ENCODE measurements around the gene P2RX7. TPM values are rescaled to one million over a fixed set of nuclear protein-coding genes. Genes with fewer than 3 reads are reported as not detected.
"Not testable (repeated sequence)": the region's sequence is repeated elsewhere in the genome, so short reads cannot be mapped to it uniquely, and the experiment has no call there.

The P2RX7 gene
- total RNA-seq, 1 donor from 2014 or later: 0.47 TPM

DNA sequence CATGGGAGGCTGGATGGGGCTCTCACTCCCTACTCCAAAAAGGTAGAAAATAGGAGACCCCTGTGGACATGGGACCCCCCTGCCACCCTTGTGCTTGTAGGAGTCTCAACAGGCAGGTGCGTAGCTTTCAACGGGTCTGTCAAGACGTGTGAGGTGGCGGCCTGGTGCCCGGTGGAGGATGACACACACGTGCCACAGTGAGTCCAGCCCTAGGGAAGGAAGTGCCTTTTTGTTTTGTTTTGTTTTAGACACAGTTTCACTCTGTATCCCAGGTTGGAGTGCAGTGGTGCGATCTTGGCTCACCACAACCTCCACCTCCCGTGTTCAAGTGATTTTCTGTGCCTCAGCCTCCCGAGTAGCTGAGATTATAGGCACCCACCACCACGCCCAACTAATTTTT lies 90.2 kb downstream of the P2RX7 start:
- TF ChIP-seq, protein P1, sequence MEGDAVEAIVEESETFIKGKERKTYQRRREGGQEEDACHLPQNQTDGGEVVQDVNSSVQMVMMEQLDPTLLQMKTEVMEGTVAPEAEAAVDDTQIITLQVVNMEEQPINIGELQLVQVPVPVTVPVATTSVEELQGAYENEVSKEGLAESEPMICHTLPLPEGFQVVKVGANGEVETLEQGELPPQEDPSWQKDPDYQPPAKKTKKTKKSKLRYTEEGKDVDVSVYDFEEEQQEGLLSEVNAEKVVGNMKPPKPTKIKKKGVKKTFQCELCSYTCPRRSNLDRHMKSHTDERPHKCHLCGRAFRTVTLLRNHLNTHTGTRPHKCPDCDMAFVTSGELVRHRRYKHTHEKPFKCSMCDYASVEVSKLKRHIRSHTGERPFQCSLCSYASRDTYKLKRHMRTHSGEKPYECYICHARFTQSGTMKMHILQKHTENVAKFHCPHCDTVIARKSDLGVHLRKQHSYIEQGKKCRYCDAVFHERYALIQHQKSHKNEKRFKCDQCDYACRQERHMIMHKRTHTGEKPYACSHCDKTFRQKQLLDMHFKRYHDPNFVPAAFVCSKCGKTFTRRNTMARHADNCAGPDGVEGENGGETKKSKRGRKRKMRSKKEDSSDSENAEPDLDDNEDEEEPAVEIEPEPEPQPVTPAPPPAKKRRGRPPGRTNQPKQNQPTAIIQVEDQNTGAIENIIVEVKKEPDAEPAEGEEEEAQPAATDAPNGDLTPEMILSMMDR (IDR thresholded peaks at IDR 0.05): no peak
- no peak for DNase-seq (ENCODE audit: low spot score)
- Mint-ChIP-seq H3K9me3 (ENCODE audit: low read depth) (no peaks in the 10 kb centered on the region), H3K4me1 (ENCODE audit: low read depth) (no peaks in the 10 kb centered on the region), H3K27me3 (ENCODE audit: low read depth) (no peaks in the 10 kb centered on the region), H3K36me3 (ENCODE audit: low read depth) (peaks cover 4% of the 10 kb centered on the region), H3K4me3 (ENCODE audit: unreplicated experiment) (no peak overlapping the region), H3K27ac (ENCODE audit: unreplicated experiment) (no peak overlapping the region)

- H3K36me3 Mint-ChIP-seq (ENCODE audit: low read depth): peaks cover 4% of the 10 kb centered on the region
- TF ChIP-seq, protein P1 (IDR thresholded peaks at IDR 0.05): peak; percentile 43
- no peak overlapping the region for H3K4me3 Mint-ChIP-seq (ENCODE audit: unreplicated experiment)
- H3K27me3 Mint-ChIP-seq (ENCODE audit: low read depth): no peaks in the 10 kb centered on the region
- H3K27ac Mint-ChIP-seq (ENCODE audit: unreplicated experiment): no peak overlapping the region
- H3K4me1 Mint-ChIP-seq (ENCODE audit: low read depth): no peaks in the 10 kb centered on the region
- DNase-seq (ENCODE audit: low spot score): no peak
- H3K9me3 Mint-ChIP-seq (ENCODE audit: low read depth): no peaks in the 10 kb centered on the region
These were observed 90.9 kb downstream of the P2RX7 start for GRCh38 chr12:121223292-121224285.

DNA sequence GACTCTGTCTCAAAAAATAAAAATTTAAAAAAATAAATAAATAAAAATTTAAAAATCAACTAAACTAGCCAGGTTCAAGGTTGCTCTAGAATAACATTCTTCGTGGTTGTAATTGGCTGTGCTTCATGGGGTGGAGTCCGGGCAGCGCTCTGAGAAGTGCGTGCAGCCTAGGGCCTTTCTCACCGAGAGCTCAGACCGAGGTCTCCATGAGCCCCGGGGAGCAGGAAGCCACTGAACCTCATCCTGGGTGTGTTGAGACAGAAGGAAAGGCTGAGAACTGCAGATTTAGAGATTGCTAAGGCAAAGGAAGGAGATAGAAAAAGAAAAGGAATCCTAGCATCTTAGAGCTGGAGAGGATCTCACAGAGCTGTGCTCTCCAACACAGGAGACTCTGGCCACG lies 91.9 kb downstream of the P2RX7 start:
- Mint-ChIP-seq H3K36me3 (ENCODE audit: low read depth) (peaks cover 2% of the 10 kb centered on the region), H3K27me3 (ENCODE audit: low read depth) (no peaks in the 10 kb centered on the region), H3K4me3 (ENCODE audit: unreplicated experiment) (no peak overlapping the region), H3K27ac (ENCODE audit: unreplicated experiment) (peak overlapping the region; percentile 29), H3K9me3 (ENCODE audit: low read depth) (no peaks in the 10 kb centered on the region), H3K4me1 (ENCODE audit: low read depth) (no peaks in the 10 kb centered on the region)
- TF ChIP-seq, protein P1 (IDR thresholded peaks at IDR 0.05): no peak
- no peak for DNase-seq (ENCODE audit: low spot score)

DNA sequence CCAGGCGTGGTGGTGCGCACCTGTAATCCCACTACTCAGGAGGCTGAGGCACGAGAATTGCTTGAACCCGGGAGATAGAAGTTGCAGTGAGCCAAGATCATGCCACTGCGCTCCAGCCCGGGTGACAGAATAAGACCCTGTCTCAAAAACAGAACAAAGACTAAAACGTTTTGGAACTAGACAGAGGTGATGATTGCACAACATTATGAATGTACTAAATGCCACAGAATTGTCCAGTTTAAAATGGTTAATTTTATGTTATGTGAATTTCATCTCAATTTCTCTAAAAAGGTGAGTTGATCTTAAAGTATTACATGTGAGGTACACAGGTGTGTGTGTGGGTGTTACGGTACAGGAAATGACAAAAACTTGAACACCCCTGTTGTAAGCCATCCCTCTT lies 93.7 kb downstream of the P2RX7 start:
- Mint-ChIP-seq H3K27ac (ENCODE audit: unreplicated experiment) (no peak overlapping the region), H3K27me3 (ENCODE audit: low read depth) (no peaks in the 10 kb centered on the region), H3K9me3 (ENCODE audit: low read depth) (no peaks in the 10 kb centered on the region), H3K4me1 (ENCODE audit: low read depth) (peaks cover 3% of the 10 kb centered on the region), H3K4me3 (ENCODE audit: unreplicated experiment) (no peak overlapping the region), H3K36me3 (ENCODE audit: low read depth) (peaks cover 2% of the 10 kb centered on the region)
- DNase-seq (ENCODE audit: low spot score): no peak
- TF ChIP-seq, protein P1 (IDR thresholded peaks at IDR 0.05): no peak

GRCh38 chr12:121226871-121227270 lies 94.2 kb downstream of the P2RX7 start:
- H3K4me3 Mint-ChIP-seq (ENCODE audit: unreplicated experiment); DNase-seq (ENCODE audit: low spot score); H3K9me3 Mint-ChIP-seq (ENCODE audit: low read depth); H3K4me1 Mint-ChIP-seq (ENCODE audit: low read depth); H3K27ac Mint-ChIP-seq (ENCODE audit: unreplicated experiment); H3K36me3 Mint-ChIP-seq (ENCODE audit: low read depth); H3K27me3 Mint-ChIP-seq (ENCODE audit: low read depth): not testable (repeated sequence)

Measured in chondrocyte (in vitro differentiated cells).